ENCODE results near the gene GMEB2.
A peak's percentile ranks its signal among the peaks of the same experiment; 100 is the strongest.
"Not testable (repeated sequence)": the region's sequence is repeated elsewhere in the genome, so short reads cannot be mapped to it uniquely, and the experiment has no call there.

Gene GMEB2

GRCh38 chr20:63568986-63569949, 57.6 kb downstream of the GMEB2 start:
- DNase-seq: no peak

DNA sequence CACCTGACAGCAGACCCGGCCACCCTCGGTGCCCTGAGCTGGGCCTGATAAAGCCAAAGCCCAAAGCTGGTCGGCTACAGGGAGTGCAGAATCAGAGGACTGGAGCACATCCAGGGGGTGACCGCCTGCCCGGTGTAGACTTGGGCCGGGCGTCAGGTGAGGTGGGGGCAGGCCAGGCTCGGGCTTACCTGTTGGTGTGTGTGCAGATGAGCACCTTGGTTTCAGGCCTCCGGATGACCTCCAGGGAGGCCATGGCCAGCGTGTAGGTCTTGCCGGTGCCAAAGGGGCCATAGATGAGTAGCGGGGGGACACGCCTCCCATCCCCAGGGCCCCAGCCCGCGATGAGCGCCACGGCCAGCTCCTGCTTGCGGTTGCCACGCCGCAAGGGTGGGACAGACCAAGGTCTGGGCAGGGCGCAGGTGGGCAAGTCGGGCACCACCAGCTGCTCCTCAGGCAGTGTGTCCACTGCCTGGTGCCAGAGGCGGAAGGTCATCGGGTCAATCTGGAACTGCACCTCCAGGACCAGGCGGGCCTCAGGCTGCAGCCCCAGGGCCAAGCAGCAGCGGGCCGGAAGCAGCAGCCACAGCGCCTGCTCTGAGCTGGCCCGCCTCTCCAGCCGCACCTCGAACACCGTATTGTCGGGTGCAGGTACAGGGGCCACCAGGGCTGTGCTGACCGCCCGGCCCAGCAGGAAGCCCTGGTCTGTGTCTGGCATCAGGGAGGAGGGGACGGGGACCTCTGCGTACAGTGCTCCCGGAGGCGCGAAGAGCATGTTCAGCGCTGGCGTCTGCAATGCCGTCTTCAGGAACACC, 58.5 kb downstream of the GMEB2 start:
- no peak for DNase-seq

GRCh38 chr20:63567386-63568169, 59.3 kb downstream of the GMEB2 start:
- peak in 2 of 4 experiments; percentile 31 to 35 for DNase-seq

DNA sequence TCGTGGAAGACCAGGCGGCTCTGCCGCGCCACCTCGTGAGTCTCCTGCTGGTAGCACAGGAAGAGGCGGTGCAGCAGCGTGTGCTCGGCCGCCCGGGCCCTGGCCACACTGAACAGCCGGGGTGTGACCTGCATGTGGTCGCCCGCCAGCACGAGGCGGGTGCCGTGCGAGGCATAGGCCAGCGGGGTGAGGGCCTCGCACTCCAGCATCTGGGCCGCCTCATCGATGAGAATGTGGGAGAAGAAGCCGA, 59.8 kb downstream of the GMEB2 start:
- no peak for DNase-seq

- DNase-seq: no peak
Measured at GRCh38 chr20:63566395-63567135, 60.3 kb downstream of the GMEB2 start.

DNA sequence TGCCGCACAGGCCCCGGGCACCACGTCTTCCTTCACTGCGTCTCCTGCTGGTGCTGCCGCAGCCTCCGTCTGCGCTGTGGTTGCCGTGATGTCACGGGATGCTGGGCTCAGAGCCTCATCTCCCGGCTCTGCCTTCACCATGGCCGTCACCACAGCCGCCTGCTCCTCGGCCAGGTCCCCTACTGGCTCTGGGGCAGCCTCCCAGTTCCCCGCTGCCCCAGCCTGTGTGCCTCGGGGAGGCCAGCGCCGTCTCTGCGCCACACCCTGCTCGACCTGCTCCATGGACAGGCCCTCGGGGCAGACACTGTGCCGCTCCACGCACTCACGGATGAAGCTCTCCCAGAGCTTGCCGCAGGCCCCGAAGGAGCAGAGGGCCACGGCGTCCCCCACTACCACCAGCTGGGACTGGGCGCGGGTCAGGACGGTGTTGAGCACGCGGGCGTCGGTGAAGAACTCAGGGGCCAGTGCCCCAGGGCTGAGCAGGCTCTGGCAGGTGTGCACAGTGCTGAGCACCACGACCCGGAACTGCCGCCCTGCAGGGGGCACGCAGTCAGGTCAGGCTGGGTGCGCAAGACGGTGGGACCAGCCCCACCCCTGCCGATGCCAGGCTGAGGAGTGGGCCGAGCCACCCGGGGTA, 61.1 kb downstream of the GMEB2 start:
- DNase-seq: no peak

DNA sequence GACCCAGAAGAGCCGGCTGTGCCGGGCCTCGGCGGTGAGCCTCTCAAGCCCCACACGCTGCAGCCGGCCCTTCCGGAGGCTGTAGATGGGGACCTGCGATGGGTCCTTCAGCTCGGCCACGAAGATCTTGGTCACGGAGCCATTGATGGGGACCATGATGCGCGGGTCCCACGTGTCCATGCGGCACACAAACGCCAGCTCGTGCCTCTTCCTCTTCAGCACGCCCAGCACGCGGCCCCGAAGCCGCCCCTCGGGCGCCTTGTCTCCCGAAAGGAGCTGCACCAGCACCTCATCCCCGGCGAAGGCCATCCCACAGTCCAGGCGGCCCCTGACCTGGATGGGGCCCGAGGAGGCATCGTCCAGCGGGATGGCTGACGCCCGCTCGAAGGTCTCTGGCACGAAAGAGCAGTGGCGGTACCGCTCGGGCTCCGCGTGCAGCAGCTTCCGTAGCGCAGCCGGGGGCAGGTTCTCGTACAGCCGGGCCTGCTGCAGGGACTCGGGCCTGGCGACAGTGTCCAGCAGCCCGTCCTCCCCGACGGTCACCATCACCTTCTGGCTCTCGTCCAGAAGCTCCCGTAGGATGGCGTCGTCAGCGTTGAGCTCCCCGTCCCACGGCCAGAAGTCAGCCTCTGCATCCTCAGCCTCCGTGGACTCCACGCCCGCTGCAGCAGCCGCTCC, 61.7 kb downstream of the GMEB2 start:
- no peak for DNase-seq

DNA sequence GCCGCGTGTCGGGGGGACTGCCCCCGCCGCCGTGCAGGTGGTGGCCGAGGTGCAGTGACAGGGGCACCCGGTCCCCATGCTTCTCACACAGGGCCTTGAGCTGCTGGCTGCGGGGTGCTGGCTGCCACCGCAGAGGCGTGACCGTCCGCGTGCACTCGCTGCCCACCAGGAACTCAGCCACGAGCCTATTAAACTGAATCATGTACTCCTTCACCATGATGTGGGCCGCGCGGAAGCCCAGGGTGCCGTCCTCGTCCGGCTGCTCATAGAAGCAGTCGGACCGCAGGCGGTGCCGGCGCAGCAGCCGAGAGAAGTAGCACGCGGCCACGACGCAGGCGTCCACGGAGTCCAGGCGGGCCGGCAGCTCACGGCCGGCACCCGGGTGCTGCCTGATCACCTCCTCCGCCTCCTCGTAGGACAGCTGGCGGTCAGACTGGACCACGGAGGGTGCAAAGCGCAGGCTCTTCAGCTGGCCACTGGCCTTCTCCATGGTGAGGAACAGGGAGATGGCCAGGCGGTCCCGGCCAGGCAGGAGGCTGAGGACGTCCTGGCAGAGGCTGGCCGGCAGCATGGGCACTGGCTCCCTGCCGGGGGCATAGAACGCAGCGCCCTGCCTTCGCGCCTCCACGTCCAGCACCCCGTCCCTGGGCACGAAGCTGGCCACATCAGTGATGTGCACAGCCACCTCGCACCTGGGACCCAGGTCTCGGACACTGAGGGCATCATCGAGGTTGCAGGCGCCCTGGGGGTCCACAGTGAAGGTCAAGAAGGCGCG, 62.7 kb downstream of the GMEB2 start:
- DNase-seq: no peak

DNA sequence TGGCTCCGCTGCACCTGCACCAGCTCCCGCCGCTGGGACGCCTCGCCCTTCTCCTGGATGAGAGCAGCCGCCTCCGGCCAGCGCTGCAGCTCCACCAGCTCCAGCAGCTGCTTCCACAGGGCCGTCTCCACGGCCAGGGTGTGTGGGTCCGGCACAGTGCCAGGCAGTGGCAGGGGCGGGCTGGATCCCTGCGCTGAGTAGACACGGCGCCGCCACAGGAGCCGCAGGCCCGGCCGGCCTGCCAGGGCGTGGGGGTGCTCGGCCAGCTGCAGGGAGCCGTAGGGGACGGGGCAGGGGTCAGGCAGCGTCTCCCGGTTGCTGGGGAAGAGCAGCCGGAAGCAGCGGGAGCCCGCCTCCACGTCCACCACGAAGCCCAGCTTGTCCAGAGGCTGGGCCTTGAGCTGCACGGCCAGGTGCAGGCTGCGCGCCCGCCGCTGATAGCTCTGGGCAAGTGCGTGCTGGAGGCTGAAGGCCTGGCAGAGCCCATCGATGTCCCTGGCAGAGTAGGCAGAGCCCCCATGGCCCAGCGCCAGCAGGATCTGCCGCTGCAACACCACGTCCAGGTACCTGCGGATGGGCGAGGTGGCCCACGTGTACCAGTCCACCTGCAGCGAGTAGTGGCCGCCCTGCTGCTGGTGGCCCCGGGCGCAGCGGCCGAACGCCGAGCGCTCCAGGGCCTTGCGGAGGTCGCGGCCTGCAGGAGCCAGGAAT, 63.5 kb downstream of the GMEB2 start:
- DNase-seq: no peak

DNA sequence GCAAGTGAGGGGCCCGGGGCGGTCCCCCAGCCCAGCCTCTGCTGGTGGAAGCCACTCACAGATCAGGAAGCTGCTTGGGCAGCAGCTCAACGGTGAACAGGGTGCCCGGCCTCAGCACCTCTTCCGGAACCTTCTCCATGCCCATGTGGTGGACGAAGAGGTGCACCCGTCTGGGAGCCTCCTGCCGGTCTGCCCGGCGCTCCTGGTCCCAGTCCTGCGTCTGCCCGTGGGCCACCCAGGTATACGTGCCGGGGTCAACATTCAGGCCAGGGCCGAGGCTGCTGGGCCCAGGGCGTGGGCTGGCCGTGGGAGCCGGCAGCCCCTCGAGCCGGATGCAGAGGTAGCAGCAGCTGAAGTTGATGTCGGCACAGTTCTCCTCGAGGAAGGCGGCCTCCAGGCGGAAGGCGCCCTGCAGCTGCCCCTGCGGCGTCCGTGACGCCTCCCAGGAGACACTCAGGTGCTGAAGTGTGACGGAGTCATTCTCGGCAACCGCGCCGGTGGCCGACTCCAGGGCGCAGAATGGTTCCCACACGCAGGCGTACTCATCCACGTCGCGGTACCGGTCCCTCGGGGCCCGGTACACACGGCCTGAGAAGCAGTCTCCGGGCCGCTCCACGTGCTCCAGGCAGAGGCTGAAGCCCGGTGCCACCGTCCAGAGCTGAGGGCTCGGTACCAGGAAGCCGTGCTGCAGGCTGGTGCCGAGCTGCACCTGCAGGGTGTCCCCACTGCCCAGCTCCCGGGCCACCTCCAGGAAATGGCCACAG, 64.3 kb downstream of the GMEB2 start:
- no peak for DNase-seq

DNA sequence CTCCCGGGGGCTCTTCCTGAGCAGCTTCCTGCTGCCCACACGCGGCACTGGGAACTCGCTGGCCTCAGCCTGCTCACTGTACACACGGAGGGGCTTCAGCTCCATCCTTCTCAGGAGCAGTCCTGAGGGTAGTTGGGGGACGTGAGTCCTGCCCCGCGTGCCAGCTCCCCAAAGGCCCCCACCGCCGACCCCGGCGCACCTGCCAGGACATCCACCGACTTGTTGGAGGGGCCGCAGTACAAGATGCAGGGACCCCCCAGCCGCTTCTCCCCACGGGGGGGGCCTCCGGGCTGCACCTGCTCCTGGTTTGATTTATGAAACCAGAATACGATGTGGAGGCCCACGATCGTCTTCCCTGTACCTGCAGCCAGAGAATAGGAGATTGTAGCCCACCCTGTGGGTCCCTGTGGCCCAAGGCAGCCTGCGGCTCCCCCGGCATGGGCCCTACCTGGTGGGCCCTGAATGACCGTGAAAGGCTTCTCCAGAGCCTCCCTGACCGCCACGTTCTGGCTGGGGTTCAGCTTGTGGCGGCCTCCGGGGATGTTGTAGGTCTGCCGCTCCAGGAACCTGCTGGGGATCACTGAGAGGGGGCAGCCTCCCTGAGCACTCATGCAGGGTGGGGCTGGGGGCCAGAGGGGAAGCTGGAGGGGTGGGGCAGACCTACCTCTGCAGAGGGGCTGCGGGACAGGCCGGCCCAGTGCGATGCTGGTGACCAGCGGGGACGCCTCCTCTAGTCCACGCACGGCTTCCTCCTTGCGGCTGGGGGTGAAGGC, 65.1 kb downstream of the GMEB2 start:
- DNase-seq: no peak

DNA sequence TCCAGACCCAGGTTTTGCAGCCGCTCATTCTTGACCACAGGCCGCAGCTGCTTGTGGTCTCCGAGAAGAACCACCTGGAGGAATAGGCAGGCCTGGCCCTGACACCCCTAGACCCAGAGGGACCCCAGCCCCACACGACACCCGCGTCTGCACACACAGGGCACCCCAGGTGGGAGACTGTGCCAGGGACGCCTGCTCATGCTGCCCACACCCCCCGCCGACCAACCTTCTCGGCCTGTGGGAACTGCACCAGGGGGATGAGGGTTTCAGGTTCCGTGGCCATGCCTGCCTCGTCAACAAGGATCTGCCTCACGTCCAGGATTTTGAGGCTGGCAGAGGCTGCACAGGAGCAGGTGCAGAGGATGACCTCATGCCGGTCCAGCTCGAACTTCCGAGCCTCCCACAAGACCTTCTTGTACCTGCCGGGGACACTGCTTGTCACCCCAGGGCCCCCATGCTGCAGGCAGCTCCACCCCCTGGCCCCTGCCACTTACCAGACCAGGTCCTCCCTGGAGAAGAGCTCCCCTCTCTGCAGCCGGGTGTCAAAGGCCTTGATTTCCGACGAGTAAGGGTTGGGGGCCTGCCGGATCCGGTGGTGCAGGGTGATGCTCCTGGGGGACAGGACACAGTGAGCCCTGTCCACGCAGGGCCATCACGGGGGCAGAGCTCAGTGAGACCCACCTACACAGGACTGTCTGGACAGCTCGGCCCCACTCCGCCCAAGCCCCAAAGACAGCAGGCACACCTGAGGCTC, 65.9 kb downstream of the GMEB2 start:
- DNase-seq: no peak

GRCh38 chr20:63560333-63560805, 66.5 kb downstream of the GMEB2 start:
- no peak for DNase-seq

DNA sequence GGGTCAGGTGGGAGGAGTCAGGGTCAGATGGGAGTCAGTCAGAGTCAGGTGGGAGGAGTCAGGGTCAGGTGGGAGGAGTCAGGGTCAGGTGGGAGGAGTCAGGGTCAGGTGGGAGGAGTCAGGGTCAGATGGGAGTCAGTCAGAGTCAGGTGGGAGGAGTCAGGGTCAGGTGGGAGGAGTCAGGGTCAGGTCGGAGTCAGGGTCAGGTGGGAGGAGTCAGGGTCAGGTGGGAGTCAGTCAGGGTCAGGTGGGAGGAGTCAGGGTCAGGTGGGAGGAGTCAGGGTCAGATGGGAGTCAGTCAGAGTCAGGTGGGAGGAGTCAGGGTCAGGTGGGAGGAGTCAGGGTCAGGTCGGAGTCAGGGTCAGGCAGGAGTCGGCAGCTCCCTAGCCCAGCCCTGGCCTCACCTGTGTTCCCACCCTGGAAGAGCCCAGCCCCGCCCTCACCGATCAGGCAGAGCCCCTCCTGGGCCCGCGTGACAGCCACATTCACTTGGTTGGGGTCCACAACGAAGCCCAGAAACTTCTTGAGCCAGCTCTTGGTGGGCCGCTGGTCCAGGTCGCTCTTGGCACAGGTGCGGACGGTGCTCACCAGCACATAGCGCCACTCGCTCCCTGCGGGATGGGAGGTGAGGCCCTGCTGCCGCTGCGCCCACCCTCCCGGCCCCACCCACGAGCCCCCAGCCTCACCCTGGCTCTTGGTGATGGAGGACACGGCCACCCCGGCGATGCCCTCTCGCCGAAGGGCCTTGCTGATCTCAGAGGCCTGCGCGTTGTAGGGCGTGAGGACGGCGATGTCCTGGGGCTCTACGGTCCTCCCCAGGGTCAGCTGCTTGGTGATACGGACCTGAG, 67.2 kb downstream of the GMEB2 start:
- DNase-seq: not testable (repeated sequence)

DNA sequence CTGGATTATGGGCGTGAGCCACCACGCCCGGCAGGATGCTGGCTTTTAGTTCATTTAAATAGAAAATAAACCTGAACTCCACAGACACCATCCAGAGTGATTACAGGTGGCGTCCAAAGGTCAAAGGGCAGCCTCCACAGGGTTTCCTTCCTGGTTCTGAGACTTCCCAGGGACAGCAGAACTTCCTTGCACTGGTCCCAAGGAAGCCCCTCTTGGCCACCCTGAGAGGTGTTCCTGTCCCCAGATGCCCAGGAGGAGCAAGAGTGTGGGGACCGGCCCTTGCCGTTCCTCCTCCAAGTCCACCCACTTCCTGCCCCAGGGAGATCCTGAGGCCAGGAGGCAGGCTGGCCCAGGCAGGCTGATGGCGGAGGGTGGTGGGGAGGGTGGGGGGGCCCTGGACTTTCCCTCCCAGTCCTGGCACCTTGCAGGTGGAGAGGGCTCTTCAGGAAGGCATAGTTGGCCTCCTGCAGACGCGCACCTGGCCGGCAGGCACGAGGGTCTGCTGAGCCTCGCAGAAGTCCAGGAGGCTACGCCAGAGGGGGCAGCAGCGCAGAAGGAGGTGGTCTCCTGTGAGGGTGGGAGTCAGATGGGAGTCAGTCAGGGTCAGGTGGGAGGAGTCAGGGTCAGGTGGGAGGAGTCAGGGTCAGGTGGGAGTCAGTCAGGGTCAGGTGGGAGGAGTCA, 68.0 kb downstream of the GMEB2 start:
- DNase-seq: no peak

DNA sequence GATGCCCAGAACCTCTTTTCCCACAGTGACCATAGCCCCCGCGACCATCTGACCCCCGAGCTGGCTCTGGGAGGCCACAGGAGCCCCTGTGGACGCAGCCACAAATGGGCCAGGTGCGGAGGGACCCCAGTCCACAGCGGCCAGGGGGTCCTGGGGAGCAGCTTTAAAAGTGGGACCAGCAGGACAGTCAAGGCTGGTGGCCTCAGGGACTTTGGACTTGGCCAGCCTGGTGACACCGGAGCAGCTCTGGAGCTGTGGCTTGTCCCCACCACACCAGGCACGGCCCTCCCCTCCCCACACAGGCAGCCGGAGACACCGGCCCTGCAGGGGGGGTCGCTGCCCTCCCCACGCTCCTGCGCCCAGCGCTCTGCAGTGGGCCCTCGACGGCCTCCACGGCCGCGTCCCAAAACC, 69.4 kb downstream of the GMEB2 start:
- DNase-seq: no peak
